WERI-Rb-1 (cell line): ENCODE results near the gene AFAP1.

Experiments
- DNase-seq: peaks from one replicate; pipeline ENCODE4 v3.0.0-alpha.2; 2020
- H3K27ac ChIP-seq: fragments of 250-450 bp; sonication (Bioruptor Pico); 2 replicates; pipeline ENCODE4 v1.5.1; 2020; ENCODE audit warnings: mild to moderate bottlenecking, moderate library complexity
- H3K27me3 ChIP-seq: fragments of 250-450 bp; sonication (Bioruptor Pico); 2 replicates; pipeline ENCODE4 v1.5.1; 2021; ENCODE audit warnings: mild to moderate bottlenecking, low read depth, moderate library complexity; ENCODE audit not compliant: insufficient read depth, severe bottlenecking
- H3K36me3 ChIP-seq: fragments of 250-450 bp; sonication (Bioruptor Pico); 2 replicates; pipeline ENCODE4 v1.5.1; 2020; ENCODE audit warnings: mild to moderate bottlenecking, moderate library complexity
- H3K4me3 ChIP-seq: 2 replicates; pipeline ENCODE4 v1.5.1; 2011; ENCODE audit warnings: low read depth, mild to moderate bottlenecking, control low read depth, low read length
- H3K9me3 ChIP-seq: fragments of 250-450 bp; sonication (Bioruptor Pico); 2 replicates; pipeline ENCODE4 v1.5.1; 2021; ENCODE audit warnings: mild to moderate bottlenecking, moderate library complexity; ENCODE audit not compliant: severe bottlenecking
- TF ChIP-seq, protein P1 (sequence below): IDR thresholded peaks from 2 replicates; pipeline ENCODE4 v1.5.1; 2011; ENCODE audit warnings: low read depth, mild to moderate bottlenecking, control low read depth, inconsistent platforms, low read length

The AFAP1 gene

GRCh38 chr4:7824218-7824617 lies 115.4 kb downstream of the AFAP1 start:
- Histone ChIP-seq H3K27me3 (no peaks in the 10 kb centered on the region), H3K36me3 (peaks cover 4% of the 10 kb centered on the region; the same call in 1 of the 2 replicates), H3K27ac (peak overlapping the region; percentile 43; the same call in 1 of the 2 replicates), H3K4me3 (no peak overlapping the region), H3K9me3 (no peaks in the 10 kb centered on the region)
- TF ChIP-seq, protein P1, sequence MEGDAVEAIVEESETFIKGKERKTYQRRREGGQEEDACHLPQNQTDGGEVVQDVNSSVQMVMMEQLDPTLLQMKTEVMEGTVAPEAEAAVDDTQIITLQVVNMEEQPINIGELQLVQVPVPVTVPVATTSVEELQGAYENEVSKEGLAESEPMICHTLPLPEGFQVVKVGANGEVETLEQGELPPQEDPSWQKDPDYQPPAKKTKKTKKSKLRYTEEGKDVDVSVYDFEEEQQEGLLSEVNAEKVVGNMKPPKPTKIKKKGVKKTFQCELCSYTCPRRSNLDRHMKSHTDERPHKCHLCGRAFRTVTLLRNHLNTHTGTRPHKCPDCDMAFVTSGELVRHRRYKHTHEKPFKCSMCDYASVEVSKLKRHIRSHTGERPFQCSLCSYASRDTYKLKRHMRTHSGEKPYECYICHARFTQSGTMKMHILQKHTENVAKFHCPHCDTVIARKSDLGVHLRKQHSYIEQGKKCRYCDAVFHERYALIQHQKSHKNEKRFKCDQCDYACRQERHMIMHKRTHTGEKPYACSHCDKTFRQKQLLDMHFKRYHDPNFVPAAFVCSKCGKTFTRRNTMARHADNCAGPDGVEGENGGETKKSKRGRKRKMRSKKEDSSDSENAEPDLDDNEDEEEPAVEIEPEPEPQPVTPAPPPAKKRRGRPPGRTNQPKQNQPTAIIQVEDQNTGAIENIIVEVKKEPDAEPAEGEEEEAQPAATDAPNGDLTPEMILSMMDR, result no peak
- DNase-seq, result no peak

DNA sequence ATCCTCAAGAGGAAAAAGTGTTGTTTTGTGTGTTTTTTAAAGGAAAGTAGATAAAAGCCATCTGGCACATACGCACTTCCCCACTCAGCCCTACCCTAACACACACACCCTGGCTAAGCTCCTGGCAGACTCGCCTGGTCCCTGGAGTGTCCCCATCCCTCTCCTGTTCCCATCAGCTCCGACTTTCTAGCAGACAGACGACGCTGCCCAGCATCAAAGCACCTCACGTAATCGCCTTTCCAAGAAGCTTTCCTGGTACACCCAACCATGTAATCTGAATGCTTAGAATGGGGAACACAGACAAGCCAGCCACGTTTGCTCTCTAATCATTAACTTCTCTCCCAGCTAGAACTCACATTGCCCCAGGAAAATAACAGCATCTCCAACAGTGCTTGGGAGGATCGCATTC lies 116.2 kb downstream of the AFAP1 start:
- no peak overlapping the region for H3K4me3 ChIP-seq
- peaks cover 4% of the 10 kb centered on the region for H3K36me3 ChIP-seq
- peak; percentile 90 for DNase-seq
- peak overlapping the region; percentile 43 for H3K27ac ChIP-seq
- H3K9me3 ChIP-seq, result no peaks in the 10 kb centered on the region
- TF ChIP-seq, protein P1, result no peak
- H3K27me3 ChIP-seq, result no peaks in the 10 kb centered on the region

- TF ChIP-seq, protein P1, result no peak
- Histone ChIP-seq H3K36me3 (peaks cover 4% of the 10 kb centered on the region), H3K27me3 (no peaks in the 10 kb centered on the region), H3K4me3 (no peak overlapping the region), H3K27ac (peak overlapping the region; percentile 43), H3K9me3 (no peaks in the 10 kb centered on the region)
- no peak for DNase-seq
Measured at GRCh38 chr4:7822877-7823276, 116.8 kb downstream of the AFAP1 start.

GRCh38 chr4:7822137-7822505 lies 117.5 kb downstream of the AFAP1 start:
- H3K27ac ChIP-seq, result no peak overlapping the region
- no peaks in the 10 kb centered on the region for H3K27me3 ChIP-seq
- no peak for DNase-seq
- peaks cover 4% of the 10 kb centered on the region for H3K36me3 ChIP-seq
- H3K4me3 ChIP-seq, result no peak overlapping the region
- H3K9me3 ChIP-seq, result no peaks in the 10 kb centered on the region
- TF ChIP-seq, protein P1, result no peak

DNA sequence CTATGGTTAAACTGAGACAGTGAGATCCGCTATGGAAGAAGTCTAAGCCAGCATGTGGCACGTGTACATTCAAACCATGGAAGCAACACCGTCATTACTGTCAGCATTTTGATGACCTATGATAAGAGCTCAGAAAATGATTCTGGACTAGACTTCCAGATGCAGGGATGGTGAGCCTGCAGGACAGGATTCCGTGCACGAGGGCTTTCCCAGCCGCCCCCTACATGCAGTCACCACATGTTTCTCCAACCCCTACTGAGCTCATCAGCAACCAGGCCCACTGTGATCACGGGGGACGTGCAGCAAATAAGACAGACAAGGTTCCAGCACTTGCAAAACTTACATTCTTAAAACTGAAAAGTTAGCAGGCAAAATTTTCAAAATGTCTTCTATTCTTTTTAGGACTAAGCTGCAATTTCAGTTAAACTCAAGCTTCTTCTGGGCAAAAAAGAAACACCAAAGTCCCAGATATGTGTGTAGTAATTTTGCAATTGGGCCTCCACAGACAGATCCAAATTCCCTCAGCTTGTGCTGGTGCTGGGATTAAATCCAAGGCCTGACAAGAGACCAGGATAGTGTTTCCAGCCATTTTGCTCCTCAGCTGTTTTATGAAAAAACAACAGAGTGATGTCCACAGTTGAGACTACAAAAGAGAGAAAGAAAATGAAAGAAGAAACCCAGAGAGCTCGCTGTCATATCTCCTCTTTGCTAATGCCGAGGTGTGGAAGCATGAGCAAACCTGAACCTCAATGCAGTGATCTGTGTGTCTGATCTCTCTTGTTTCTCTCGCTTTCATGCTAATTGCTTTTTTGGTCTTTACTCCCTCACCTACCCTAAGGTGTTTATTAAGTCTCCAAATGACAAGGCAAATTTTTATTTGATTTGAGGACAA lies 118.2 kb downstream of the AFAP1 start:
- H3K4me3 ChIP-seq, result no peak overlapping the region
- no peaks in the 10 kb centered on the region for H3K9me3 ChIP-seq
- peaks cover 4% of the 10 kb centered on the region for H3K36me3 ChIP-seq
- H3K27ac ChIP-seq, result no peak overlapping the region
- no peak for DNase-seq
- no peaks in the 10 kb centered on the region for H3K27me3 ChIP-seq
- TF ChIP-seq, protein P1, result no peak
